HG03442 (cell line): ENCODE results near the gene MCTP1.
A peak's percentile ranks its signal among the peaks of the same experiment; 100 is the strongest.
"Not testable (repeated sequence)": the region's sequence is repeated elsewhere in the genome, so short reads cannot be mapped to it uniquely, and the experiment has no call there.

Experiments
- ATAC-seq: cut with Tn5 transposase; IDR thresholded peaks from one replicate; pipeline ENCODE4 v1.9.1; 2021; ENCODE audit warnings: mild to moderate bottlenecking, moderate library complexity; ENCODE audit not compliant: unreplicated experiment

MCTP1 gene

GRCh38 chr5:94972268-94972667 lies 312.6 kb downstream of the MCTP1 start:
- ATAC-seq, result no peak

- peak; percentile 43 for ATAC-seq
These were observed 315.7 kb downstream of the MCTP1 start for GRCh38 chr5:94969174-94969573.

- ATAC-seq, result peak; percentile 76
These were observed 316.3 kb downstream of the MCTP1 start for GRCh38 chr5:94968507-94969095.

- ATAC-seq, result no peak
These were observed 317.4 kb downstream of the MCTP1 start for GRCh38 chr5:94967525-94967924.

- not testable (repeated sequence) for ATAC-seq
These were observed 325.6 kb downstream of the MCTP1 start for GRCh38 chr5:94959279-94959678.

GRCh38 chr5:94945656-94946055 lies 339.2 kb downstream of the MCTP1 start:
- ATAC-seq, result no peak

- ATAC-seq, result no peak
These were observed 340.7 kb downstream of the MCTP1 start for GRCh38 chr5:94944160-94944559.

- ATAC-seq, result no peak
These were observed 343.7 kb downstream of the MCTP1 start for GRCh38 chr5:94941122-94941755.

GRCh38 chr5:94932259-94932658 lies 352.6 kb downstream of the MCTP1 start:
- no peak for ATAC-seq

GRCh38 chr5:94928891-94929290 lies 356.0 kb downstream of the MCTP1 start:
- ATAC-seq, result no peak

GRCh38 chr5:94920570-94920969 lies 364.3 kb downstream of the MCTP1 start:
- ATAC-seq, result no peak

GRCh38 chr5:94916619-94917018 lies 368.3 kb downstream of the MCTP1 start:
- no peak for ATAC-seq

GRCh38 chr5:94911276-94911675 lies 373.6 kb downstream of the MCTP1 start:
- ATAC-seq, result no peak

- ATAC-seq, result no peak
These were observed 374.2 kb downstream of the MCTP1 start for GRCh38 chr5:94910721-94911120.

- ATAC-seq, result no peak
These were observed 375.9 kb downstream of the MCTP1 start for GRCh38 chr5:94908889-94909480.

GRCh38 chr5:94906750-94907149 lies 378.1 kb downstream of the MCTP1 start:
- no peak for ATAC-seq

GRCh38 chr5:94903726-94904125 lies 381.2 kb downstream of the MCTP1 start:
- ATAC-seq, result no peak

GRCh38 chr5:94901191-94901979 lies 383.5 kb downstream of the MCTP1 start:
- ATAC-seq, result peak; percentile 96

- no peak for ATAC-seq
These were observed 384.8 kb downstream of the MCTP1 start for GRCh38 chr5:94900006-94900505.

- ATAC-seq, result no peak
These were observed 391.3 kb downstream of the MCTP1 start for GRCh38 chr5:94893412-94894135.

GRCh38 chr5:94891972-94892371 lies 392.9 kb downstream of the MCTP1 start:
- no peak for ATAC-seq
